ENCODE results near the gene PLD6.

- no peak for TF ChIP-seq CTCF (IDR thresholded peaks at IDR 0.05)
- no peak for TF ChIP-seq POLR2A (IDR thresholded peaks at IDR 0.05)
Observed at GRCh38 chr17:17227608-17228520, 21.7 kb upstream of the PLD6 start.

Measured in Peyer's patch (tissue), 4 donors.